GM18508 (cell line): ENCODE results near the gene LVRN.
"Not testable (repeated sequence)": the region's sequence is repeated elsewhere in the genome, so short reads cannot be mapped to it uniquely, and the experiment has no call there.

Experiments used
- ATAC-seq: cut with Tn5 transposase; IDR thresholded peaks from one replicate; pipeline ENCODE4 v1.9.1; 2021; ENCODE audit warnings: moderate number of reproducible peaks; ENCODE audit not compliant: insufficient read depth, unreplicated experiment

LVRN gene, protein sequence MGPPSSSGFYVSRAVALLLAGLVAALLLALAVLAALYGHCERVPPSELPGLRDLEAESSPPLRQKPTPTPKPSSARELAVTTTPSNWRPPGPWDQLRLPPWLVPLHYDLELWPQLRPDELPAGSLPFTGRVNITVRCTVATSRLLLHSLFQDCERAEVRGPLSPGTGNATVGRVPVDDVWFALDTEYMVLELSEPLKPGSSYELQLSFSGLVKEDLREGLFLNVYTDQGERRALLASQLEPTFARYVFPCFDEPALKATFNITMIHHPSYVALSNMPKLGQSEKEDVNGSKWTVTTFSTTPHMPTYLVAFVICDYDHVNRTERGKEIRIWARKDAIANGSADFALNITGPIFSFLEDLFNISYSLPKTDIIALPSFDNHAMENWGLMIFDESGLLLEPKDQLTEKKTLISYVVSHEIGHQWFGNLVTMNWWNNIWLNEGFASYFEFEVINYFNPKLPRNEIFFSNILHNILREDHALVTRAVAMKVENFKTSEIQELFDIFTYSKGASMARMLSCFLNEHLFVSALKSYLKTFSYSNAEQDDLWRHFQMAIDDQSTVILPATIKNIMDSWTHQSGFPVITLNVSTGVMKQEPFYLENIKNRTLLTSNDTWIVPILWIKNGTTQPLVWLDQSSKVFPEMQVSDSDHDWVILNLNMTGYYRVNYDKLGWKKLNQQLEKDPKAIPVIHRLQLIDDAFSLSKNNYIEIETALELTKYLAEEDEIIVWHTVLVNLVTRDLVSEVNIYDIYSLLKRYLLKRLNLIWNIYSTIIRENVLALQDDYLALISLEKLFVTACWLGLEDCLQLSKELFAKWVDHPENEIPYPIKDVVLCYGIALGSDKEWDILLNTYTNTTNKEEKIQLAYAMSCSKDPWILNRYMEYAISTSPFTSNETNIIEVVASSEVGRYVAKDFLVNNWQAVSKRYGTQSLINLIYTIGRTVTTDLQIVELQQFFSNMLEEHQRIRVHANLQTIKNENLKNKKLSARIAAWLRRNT

DNA sequence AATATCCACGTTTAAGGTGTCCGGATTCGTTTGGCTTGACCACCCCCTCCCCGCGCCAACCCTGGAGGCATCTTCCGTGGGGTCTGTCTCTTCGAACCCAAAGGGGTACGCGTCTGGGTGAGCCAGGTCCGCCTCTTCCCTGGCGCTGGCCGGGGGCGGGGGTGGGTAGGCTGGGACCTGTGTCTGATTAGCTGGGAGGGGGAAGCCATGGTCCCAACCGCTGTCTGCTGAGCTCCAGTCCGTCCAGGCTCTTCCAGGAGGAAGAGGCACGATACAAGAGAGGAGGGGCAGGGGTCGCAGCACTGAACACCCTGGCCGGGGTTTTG, at the start of gene LVRN:
Gene LVRN, plus strand, starts transcription at position 237 of the 326 bp plus-strand sequence. CDS start 143 bp downstream, outside the sequence.
- no peak for ATAC-seq

DNA sequence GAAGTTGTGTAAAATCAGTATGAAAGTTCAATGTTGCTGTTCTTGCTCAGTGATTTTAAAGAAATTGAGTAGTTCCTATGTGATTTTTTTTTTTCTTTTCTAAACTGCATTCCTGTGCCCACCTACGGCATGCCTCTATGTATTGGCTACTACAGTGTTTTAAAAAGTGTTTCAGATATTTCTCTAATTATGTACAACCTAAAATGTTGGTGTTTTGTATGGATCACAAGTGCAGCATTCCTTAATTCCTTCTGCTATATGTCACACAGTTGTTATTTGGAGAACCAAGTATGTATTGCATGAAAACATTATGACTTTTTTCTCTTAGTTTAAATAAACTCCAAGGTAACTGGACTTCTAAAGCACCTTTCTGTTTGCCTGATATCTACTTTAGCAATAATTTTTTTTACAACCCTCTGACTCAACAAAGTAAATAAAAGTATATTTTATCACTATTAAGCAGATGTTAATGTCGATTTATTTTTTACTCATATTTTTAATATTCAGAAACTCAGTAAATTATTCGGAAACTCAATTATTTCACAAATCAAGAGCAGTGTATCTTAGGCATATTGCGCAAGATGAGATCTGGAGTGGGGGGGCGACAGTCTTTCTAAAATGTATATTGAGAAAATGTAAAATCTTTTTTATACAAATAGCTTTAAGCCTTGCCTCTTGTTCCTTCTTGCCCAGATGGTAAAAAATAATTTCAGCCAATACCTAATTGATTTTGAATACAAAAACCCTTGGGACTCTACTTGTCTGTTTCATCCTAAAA, 48.5 kb upstream of the LVRN start:
- ATAC-seq, result not testable (repeated sequence)

DNA sequence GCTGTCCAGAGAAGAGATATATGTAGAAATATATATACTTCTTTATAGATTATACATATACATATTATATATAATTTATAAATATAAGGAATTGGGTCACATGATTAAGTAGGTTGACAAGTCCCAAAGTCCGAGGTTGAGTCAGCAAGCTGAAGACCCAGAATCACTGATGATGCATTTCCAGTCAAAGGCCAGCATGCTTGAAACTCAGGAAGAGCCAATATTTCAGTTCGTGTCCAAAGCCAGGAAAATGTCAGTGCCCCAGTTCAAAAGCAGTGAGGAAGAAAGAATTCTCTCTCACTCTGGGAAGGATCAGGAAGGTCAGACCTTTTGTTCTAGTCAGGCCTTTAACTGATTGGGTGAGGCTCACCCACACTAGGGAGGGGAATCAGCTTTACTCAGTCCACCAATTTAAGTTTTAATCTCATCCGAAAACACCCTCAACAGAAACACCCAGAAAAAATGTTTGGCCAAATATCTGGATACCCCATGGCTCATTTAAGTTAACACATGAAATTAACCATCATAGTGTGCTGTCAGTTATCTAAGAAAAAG, 42.0 kb upstream of the LVRN start:
- ATAC-seq, result no peak

GRCh38 chr5:115928578-115929407, 33.5 kb upstream of the LVRN start:
- ATAC-seq, result not testable (repeated sequence)

GRCh38 chr5:115930171-115930570, 32.1 kb upstream of the LVRN start:
- ATAC-seq, result not testable (repeated sequence)

- no peak for ATAC-seq
Measured at GRCh38 chr5:115930630-115931337, 31.5 kb upstream of the LVRN start.

DNA sequence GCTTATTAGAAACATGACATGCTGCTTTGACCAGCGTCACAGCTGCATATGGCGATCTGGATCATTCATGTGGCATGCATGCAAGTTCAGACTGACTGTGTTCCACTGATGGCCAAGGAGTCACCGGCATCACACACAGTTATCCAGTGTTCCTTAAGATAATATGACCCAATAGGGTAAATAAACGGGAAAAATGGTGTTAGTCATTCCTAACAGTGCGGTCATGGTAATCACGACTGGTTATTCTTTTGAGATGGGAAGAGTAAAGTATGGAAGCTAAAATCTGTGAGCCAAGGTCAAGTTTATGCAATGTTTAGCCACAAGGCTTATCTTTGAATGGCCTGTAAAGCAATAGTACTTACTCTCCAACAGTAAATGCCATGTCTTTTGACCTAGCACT, 29.3 kb upstream of the LVRN start:
- ATAC-seq, result no peak

DNA sequence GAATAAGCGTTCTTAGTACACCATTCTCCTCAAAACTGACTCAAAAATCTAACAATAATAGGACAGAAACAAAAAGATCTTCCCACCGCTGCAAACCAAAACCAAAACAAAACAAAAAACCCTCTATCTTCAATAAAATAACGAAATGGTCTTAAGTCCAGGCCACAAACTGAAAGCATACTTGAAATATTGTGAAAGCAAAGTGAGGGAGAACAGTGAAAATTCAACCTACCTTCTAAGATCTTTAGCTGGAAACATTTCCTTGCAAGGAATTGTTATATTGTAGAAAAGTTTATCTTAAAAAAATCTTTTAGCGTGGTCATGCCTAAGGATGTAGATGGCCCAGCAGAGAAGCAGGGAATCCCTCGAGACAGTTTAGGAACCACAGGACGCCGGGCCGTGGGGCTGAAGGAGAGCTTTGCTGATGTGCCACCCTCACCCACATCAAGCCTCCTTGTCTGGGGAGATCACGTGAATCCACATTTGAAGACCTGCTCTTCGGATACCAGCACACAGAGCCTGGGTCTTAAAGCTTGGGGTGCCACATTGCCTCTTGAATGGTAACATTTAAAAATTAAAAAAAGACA, 27.8 kb upstream of the LVRN start:
- ATAC-seq, result no peak

DNA sequence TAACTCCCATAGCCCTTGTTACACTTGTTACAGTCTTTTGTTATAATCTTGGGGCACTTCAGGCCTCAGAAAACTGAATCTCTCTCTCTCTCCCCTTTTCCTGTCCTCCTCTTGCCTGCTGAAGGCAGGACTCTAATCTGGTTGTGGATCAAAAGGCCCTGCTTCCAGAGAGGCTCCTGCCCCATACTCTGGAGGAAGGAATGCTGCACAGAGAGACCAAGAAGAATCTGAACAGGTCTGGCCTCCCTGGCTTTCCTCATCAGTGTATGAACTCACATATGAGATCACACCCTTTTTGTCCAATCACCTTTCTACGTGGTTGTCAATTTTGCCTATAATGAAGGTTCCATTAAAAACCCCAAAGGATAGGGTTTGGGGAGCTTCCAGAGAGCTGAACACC, 26.2 kb upstream of the LVRN start:
- ATAC-seq, result no peak

- no peak for ATAC-seq
Measured at GRCh38 chr5:115939059-115939458, 23.2 kb upstream of the LVRN start.

DNA sequence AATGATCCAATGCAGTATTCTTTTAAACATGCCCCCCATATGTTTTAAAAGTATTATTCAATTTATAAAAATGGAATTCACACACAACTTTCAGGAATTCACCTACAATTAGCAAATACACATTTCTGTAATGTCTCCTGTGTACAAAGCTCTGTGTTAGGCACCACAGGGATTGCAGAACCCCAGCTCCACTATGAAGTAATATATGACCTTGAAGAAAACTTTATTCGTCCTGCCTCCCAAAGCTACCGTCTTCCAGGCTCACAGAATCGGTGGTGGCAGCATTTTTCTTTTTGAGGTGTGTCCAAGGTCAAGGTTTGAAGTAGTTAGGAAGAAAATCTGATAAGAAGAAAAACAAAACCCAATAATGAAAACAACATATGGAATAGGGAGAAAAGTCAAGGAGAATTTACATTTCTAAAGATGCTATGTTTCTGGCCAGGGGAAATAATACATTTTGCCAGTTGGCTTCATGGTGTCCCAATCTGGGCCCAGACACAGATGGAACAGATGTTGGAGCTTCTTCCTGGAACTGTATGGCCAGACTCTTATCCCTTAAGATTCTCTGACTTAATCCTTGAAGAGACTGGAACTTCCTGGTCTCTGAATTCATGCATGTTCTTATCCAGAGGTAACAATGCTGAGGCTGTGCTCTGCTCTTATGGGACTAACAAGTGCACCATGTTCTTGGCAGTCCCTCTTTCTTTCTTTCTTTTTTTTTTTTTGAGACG, 22.0 kb upstream of the LVRN start:
- no peak for ATAC-seq

GRCh38 chr5:115941051-115941675, 21.1 kb upstream of the LVRN start:
- ATAC-seq, result no peak

- no peak for ATAC-seq
Measured at GRCh38 chr5:115944501-115944900, 17.8 kb upstream of the LVRN start.

DNA sequence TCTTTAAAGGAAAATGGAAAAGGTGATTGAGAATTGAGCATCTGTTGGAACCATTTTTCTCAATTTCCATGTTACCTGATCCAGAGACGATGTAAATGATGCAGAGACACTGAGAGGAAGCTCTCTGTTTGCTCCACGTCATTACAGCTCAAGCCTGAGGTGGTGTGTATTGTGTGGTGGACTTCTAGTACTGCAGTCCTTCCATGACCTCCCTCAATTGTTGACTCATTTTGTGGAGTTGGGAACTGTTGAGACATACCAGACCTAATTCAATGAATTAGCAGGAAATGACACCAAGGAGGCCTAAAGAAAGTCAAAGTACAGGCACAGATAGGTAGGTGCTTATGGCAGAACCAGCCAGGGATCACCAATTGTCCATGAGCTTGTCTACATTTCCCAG, 15.6 kb upstream of the LVRN start:
- no peak for ATAC-seq

DNA sequence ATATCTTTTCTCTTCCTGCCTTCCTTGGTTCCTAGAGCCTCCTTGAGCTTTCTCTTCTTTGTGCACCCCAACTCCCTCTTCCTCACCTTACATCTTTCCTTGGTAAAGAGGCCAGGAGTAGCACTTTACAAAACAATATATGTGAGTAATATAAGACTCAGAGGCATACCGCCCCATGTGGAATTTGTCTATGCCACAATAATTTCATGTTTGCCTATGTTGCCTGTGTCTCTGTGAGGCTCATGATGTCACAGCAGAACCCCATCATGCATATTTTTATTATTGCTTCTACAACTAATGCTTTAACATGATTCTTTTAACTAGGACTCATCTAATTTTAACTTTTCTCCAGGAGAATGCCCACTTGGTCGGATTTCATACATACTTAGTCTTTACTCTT, 15.0 kb upstream of the LVRN start:
- ATAC-seq, result no peak

GRCh38 chr5:115948091-115948534, 14.2 kb upstream of the LVRN start:
- ATAC-seq, result no peak

DNA sequence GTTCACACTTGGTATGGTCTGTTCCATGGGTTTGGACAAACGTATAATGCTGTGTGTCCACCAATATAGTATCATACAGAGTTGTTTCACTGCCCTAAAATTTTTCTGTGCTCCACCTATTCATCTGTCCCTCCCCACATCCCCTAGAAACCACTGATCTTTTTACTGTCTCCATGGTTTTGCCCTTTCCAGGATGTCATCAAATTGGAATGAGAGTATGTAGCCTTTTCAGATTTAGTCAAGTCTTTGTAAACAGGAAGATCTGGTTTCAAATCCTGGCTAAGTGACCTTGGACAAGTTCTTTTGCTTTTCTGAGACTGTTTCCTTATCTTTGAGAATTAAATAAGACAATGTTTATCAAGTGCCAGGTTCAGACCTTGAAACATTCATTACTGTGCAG, 13.2 kb upstream of the LVRN start:
- no peak for ATAC-seq
